Measurements from ENCODE around the gene ALDH1L2.

GRCh38 chr12:105100207-105100985 lies 16.1 kb upstream of the ALDH1L2 start:
- TF ChIP-seq CTCF (conservative IDR thresholded peaks at IDR 0.05), result no peak
- no peak for TF ChIP-seq EZH2 (IDR thresholded peaks at IDR 0.05; ENCODE audit: low read depth)
